GDM1 (cell line): Measurements from ENCODE around the gene BARX1.
"Not testable (repeated sequence)": the region's sequence is repeated elsewhere in the genome, so short reads cannot be mapped to it uniquely, and the experiment has no call there.

Experiments
- DNase-seq: peaks from one replicate; lab custom pipeline; 2025; lab: John Stamatoyannopoulos, UW

The BARX1 gene, protein sequence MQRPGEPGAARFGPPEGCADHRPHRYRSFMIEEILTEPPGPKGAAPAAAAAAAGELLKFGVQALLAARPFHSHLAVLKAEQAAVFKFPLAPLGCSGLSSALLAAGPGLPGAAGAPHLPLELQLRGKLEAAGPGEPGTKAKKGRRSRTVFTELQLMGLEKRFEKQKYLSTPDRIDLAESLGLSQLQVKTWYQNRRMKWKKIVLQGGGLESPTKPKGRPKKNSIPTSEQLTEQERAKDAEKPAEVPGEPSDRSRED

DNA sequence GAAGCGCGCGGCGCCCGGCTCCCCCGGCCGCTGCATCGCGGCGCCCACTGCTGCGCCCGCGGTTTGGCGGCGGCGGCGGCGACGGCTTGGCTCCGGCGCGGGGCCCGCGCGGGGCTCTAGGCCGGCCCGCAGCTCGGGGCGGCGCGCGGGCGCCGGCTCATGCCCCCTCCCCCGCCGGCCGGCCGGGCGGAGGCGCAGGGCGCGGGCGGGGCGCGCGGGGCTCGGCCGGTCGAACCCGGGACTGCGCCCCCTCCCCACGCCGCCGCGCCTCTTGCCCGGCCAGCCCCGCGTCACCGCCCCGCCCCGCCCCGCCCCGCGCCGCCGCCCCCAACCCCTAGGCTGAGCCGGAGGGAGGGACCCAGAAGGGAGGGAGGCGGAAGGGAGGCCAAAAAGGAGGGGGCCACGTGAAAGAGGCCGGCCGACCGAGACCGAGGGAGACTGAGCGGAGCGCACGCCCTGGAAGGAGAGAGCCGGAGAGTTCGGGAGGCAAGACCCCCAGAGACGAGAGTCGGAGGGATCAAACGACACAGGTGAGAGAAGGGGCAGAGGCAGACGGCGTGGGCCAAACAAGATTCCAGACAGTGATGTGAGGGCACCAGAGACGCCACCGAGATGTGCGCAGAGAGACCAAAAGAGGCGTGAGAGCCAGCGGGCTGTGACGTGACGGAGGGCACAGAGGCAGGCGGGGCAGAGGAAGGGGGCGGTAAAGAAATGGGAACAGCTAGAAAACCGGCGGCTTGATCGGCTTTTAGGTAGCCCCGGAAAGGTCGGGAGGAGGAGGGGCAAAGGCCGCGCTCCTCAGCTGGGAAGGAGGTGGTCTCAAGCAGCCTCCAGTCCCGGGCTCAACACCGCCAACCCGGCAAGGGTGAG is at the start of gene BARX1:
TSS of gene BARX1 (minus strand) at position 245 of the 870 bp plus-strand sequence. CDS start at position 36, 209 bp downstream.
- no peak for DNase-seq

DNA sequence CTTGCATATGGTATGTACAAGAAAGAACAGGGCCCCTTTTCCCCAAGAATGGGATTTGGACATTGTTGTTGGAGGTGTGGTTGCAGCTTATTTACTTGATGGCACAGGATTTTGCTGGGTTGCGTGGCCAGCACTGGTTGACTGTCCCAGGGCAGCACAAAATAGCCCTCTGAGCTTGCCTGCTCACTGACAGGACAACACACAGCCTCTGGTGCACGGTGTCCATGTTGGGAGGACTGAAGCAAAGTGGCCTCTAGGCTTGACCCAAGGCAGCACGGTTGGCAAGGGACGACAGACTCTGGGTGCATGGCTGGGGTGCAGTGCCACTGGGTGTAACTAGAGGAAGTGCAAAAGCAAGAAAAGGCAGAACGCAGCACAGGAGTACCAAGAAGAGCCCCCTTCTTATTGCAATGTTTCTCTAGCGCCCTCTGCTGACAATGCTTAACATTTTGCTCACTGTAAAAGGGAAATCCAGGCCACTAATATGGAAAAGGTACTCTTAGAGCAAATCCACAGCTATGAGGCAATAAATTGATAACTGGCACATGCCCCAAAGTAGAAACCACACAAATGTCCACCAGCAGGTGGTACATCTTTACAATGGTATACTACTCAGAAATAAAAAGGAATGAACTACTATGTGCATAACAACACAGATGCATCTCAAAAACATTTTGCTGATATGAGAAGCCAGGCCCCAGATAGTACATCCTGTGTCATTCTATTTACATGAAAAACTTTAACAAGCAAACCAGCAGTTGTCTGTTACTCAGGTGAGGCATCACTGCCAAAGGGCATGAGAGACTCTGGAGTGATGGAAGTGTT is 47.4 kb upstream of the BARX1 start:
- DNase-seq: peak; percentile 17

DNA sequence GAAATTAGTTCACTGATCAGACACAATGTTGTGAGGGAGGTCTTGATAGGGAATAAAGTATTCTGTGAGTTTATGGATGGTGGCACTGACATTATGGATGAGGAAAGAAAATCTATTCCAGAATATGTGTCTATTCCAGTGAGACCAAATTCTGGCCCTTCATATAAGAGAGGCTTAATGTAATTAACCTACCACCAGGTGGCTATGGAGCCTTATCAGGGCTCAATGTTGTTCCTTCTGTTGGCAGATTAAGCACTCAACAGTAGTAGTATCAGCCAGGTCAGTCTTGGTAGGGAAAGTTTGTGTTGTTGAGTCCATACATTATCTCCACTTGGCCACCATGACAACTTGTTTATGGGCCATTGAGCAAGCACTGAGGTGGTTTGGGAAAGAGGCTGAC is 41.7 kb upstream of the BARX1 start:
- no peak for DNase-seq

DNA sequence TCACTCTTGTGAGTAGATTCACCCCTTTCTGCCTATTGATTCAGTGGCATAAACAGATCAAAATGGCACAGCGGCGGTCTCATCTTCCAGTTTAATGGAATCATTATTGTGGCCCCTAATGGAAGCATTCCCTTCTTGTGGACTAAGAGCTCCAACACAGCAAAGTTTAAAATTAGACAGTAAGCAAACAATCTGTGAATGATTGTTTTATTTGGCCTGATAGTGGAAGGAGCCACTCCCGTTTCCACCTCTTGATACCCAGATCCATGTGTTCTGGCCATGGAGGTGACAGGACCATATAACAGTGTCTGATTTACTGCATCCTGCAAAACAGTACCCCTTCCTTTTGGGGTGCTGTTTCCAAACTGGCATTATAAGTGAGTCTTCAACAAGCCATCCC is 41.2 kb upstream of the BARX1 start:
- DNase-seq: no peak

DNA sequence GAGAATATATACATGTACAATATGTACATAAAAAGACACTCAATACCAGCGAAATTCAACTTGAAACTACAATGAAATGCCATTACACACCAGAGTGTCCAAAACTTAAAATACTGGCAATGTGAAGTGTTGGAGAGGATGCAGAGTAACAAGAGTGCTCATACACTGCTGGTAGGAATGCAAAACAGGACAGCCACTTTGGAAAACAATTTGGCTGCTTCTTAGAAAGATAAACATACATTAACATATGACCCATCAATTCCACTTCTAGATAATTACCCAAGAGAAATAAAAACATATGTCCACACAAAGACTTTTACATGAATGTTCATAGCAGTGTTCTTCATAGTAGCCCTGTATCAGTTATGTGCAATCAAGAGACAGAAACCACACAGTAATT is 39.4 kb upstream of the BARX1 start:
- DNase-seq: no peak

DNA sequence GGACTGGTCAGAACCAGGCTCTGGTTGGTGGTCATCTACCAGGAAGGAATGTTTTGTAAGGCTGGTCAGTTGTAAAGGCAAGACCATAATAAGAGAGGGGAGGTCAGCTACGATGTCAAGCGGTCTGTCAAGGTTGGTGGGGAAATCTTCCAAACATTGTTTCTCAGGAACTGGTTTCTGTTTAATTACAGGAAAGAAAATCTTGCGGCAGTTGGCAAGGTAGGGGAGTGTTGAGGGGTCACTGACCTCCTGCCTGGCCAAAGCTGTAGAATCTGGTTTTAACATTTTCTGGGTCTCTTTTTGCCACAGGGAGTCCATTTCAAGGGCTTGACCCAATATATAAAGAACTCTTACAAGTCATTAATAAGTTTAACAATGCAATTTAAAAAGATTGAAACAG is 39.0 kb upstream of the BARX1 start:
- no peak for DNase-seq

DNA sequence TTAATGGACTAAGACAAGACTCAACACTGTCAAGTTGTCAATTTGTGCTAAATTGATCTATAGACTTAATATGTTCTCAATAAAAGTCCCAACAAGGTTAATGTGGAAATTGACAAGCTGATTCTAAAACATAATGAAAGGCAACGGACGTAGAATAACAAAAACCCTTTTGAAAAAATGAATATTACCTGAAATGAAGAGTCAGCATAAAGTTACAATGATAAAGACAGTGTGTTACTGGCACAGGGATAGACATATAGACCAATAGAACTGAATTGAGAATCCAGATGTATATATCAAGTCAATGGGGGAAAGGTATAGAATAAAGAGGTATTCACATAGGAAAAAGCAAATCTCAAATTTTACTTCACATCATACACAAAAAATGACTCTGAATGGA is 37.7 kb upstream of the BARX1 start:
- DNase-seq: no peak

DNA sequence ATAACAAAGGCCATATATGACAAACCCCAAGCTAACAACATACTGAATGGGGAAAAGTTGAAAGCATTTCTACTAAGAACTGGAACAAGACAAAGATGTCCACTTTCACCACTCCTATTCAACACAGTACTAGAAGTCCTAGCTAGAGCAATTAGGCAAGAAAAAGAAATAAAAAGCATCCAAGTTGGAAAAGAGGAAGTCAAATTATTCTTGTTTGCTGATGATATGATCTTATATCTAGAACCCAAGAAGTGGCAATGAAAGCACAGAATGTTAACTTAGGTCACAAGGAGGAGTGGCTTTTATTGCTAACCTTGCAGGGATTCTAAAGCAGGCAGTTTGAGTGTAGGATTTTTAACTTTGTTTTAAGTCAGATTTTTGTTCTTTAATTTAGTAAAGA is 35.3 kb upstream of the BARX1 start:
- no peak for DNase-seq

DNA sequence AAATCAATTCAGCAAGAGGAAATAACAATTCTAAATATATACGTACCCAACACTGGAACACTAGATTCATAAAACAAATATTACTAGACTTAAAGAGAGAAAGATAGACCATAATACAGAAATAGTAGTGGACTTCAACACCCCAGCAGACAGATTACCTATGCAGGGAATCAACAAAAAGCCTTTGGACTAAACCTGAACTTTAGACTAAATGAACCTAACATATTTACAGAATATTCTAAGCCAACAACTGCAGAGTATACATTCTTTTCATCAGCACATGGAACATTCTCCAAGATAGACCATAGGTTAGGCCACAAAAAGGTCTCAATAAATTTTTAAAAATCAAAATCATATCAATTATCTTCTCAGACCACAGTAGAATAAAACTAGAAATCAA is 32.9 kb upstream of the BARX1 start:
- no peak for DNase-seq

DNA sequence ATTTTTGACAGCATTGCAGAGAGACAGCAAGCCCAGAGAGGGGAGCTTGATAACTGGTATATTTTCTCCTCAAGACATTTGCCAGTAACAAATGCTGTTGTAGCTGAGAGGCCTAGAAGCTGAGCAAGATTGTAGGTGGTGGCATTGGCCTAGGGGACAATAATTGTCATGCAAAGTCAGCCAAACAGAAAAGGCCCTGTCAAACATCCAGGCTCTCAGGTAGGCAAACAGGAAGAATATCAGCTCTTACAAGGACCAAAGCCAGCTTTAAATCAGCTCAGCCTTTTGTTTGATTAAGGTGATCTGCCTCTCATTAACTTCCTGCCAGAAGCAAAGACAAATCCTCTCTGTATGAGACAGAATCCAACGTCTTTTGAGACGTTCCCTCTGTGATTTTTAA is 29.7 kb upstream of the BARX1 start:
- no peak for DNase-seq

DNA sequence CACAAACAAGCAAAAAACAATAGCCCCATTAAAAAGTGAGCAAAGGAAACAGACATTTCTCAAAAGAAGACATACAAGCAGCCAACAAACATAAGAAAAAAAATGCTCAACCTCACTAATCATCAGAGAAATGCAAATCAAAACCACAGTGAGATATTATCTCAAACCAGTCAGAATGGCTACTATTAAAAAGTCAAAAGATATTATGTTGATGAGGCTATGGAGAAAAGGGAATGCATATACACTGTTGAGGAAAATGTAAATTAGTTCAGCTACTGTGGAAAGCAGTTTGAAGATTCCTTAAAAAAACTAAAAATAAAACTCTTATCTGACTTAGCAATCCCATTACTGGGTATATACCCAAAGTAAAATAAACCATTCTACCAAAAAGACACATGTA is 28.7 kb upstream of the BARX1 start:
- no peak for DNase-seq

DNA sequence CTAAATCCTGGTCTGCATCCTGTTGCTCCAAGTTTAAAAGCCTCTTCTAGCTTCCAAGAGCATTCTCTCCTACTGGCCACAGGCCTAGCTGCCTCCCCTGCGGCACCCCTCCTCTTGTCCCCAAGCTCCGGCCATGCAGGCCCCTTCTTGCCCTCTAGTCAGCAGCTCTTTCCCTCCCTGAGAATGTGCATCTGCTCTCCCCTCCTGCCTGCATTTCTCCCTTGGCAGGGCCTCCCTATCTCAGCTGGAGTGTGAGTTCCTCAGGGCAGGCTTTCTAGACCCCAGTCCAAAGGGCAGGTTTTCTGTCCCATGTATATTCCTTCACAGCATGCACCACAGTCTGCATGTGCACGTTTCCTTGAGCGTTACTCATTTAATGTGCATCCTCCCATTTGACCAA is 24.6 kb upstream of the BARX1 start:
- DNase-seq: no peak

DNA sequence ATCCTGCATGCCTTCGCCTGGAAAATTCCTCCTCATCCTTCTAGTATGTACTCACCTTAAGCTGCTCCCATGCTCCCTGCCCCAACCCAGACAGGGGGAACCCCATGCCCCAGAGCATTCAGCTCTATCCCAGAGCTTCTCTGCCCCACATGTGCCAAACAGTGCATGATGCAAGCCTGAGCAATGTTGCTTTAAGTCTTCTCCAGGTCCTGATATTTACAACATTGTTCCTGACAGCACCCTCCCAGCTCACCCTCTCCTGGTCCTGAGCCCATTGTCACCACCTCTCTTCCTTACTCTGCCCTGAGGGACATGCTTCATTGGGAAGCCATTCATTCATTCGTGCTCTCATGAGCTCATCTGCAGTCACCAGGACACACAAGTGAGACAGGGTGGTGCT is 23.4 kb upstream of the BARX1 start:
- no peak for DNase-seq

DNA sequence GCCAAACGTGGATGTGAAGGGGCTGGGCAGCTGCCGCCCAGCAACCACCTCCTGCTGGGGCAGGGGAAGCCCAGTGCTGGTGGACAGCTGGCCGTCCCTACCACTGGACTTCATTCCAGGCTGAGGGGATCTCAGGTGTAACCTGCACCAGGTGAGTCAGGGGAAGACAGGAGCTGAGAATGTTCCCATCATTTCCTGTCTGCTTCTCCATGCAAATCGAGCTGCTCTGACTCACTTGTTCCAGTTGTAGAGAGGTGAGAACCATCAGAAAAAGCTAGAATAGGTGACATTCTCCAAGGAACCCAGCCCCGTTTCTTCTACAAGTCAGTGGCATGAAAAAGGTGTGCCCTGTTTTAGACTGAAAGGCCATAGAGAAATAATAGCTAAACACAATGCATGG is 21.8 kb upstream of the BARX1 start:
- DNase-seq: no peak

DNA sequence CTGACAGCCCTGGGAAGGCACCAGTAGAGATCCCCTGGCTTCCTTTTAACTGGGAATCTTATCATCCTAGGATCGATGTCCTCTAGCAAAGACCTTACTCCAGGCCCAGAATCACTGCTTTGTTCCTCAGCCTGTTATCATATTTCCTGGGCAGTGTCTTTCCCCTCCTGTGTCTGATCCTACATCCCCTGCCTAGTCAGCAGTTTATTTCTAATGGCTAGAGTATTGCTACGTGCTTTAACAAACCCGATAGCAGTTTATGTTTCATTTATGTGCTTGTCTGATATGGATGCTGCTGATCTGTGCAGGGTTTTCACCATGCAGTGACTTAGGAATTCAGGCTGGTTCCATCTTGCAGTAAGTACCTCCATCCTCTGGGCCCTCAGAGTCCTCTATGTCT is 20.9 kb upstream of the BARX1 start:
- no peak for DNase-seq

DNA sequence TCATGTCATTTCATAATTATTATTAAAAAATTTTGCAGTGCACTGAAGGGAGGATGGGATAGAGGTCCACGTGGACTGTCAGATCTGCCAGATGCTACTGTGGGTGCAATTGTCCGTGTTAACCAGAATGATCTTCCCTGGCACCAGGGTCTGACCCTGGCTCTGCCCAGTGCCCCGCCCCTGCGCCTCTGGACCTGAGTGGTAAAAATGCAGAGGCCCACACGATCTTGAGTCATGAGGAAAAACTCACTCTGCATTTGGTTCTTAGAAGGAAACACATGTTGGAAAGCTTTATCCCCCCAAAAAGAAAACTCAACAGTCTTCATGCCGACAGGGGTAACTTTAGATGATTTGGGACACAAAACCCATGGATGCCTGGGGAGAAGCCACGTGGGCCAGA is 20.1 kb upstream of the BARX1 start:
- DNase-seq: no peak

DNA sequence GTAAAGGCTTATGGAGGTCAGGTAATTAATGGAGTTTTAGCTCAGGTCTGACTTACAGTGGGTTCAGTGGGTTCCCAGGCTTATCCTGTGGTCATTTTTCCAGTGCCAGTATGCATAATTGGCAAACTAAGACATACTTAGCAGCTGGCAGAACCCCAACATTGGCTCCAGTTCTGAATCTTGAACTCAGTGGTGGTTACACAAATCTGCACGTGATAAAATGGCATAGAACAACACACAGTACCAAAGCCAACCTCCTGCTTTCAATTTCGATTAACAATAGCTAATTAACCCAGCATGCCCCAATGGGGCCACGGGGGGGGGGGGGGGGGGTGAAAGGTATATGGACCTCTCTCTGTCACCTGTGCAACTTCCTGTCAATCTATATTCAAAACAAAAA is 19.0 kb upstream of the BARX1 start:
- DNase-seq: no peak

DNA sequence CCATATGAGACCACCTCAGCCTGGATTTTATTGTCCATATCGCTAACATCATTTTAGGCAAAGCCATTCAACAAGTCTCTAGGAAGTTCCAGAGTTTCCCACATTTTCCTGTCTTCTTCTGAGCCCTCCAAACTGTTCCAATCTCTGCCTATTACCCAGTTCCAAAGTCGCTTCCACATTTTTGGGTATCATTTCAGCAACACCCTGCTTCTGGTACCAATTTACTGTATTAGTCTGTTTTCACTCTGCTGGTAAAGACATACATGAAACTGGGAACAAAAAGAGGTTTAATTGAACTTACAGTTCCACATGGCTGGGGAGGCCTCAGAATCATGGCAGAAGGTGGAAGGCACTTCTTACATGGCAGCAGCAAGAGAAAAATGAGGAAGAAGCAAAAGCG is 17.5 kb upstream of the BARX1 start:
- not testable (repeated sequence) for DNase-seq

DNA sequence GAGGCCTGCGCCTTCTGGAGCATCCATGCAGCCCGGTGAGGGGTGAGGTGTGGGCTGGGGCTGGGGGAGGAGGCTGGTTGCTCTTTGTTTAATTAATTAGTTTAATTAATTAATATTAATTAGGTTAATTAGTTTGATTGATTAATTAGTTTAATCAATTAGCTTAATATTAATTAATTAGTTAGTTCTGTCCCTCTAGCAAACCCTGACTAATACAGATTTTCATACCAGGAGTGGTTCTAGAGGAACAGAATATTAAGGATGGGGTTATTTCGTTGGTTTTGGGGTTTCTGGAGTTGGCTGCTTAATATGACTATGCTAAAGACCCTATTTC is 14.1 kb upstream of the BARX1 start:
- DNase-seq: no peak

DNA sequence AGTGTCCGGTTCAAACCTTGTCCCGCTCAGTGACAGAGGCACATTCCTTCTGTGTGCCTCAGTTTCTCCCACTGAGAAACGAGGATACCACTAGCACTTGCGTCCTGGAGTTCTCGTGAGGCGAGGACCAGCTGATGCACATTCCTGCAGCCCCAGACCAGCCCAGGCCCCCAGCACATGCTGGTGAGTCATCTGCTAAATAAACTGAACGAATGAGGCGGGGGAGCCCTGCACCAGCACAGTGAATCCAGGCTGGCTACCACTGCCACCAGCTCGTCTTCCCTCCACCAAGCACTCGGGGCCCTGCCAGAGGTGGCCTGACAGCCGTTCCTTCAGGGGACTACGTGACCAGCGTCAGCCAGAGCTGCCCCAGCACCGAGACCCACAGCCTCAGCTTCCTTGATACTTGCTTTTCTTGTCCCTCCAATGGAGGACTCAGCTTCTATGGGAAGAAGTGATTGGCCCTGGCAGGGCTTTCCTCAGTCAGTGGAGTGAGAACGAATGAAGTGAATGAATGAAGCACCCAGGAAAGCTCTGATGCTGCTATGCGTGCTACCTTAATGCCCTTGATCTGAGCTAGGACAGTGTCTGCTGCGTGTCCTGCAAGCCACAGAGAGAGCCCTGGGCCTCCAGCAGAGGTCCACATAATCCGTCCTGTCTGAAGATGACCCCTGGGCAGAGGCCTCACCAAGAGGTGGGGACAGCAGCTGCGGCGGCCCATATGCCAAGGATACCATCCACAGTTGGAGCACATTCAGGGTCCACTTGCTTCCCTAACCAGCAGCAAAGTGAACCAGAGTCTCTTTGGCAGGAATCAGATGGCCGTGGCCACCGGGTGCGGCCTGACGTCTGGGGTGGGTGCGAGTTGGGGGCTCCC is 13.5 kb upstream of the BARX1 start:
- no peak for DNase-seq

DNA sequence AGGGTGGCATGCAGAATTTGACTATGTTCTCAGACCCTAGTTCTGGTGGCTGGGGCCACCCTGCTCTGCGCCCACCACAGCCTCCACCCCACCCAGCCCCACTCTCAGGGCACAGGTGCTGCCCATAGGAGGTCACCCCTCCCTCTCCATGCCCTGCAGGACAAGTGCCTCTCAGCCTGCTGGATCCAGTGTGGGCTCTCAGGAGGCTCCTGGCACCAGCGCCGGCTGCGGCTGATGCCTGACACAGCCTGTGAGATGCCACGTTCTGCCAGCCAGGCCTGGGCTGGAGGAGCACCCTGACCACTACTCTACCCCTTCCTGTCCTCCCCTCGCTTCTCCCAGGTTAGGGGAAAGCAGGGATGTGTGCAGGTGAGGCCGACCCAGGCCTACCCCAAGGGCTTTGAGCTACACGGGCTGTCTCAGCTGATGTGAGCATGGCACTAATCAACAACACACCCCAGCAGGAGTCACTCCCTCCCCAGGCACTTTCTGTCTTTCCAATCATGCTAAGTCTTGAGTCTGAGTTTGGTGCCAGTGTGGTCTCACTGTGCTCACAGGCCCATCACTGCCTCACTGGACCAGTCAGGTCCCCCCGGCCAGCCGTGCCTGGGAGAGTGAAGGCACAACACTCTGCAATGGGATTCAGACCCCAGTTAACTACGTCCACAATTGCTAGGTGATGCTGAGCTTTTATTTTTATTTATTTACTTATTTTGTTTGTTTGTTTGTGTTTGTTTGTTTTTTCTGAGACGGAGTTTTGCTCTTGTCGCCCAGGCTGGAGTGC is 12.1 kb upstream of the BARX1 start:
- no peak for DNase-seq
